ENCODE measurements around the gene SRPK2.

GRCh38 chr7:105305633-105306032 lies 83.1 kb downstream of the SRPK2 start:
- TF ChIP-seq CTCF (IDR thresholded peaks at IDR 0.05) (no peak), RAD21 (IDR thresholded peaks at IDR 0.05; ENCODE audit: low read length) (no peak), POLR2AphosphoS5 (IDR thresholded peaks at IDR 0.05; ENCODE audit: low read depth, low read length) (no peak), TAF1 (IDR thresholded peaks at IDR 0.05; ENCODE audit: borderline replicate concordance, low read depth, low read length) (no peak), YY1 (IDR thresholded peaks at IDR 0.05; ENCODE audit: low read depth) (no peak), USF2 (IDR thresholded peaks at IDR 0.05; ENCODE audit: borderline replicate concordance, low read depth, low read length) (no peak), EP300 (IDR thresholded peaks at IDR 0.05; ENCODE audit: borderline replicate concordance in 1 of 2, low read depth in 1 of 2, low read length in 1 of 2) (no peak), JUND (IDR thresholded peaks at IDR 0.05) (no peak), NFIC (IDR thresholded peaks at IDR 0.05; ENCODE audit: borderline replicate concordance) (no peak), MAX (IDR thresholded peaks at IDR 0.05; ENCODE audit: low read depth) (no peak), SIN3A (IDR thresholded peaks at IDR 0.05; ENCODE audit: borderline replicate concordance, low read depth, low read length) (no peak), EZH2phosphoT487 (IDR thresholded peaks at IDR 0.05; ENCODE audit: borderline replicate concordance, low read depth) (no peak), FOXM1 (IDR thresholded peaks at IDR 0.05; ENCODE audit: low read depth) (no peak)

Data from SK-N-SH (cell line).